ENCODE results near the gene TPCN1. TPM values are rescaled to one million over a fixed set of nuclear protein-coding genes. Genes with fewer than 3 reads are reported as not detected.

TPCN1 gene
- total and polyA plus RNA-seq, 2 of the 13 experiments (the other 11 are each of a cell fraction or from before 2014, with no cell fraction given): 8.0 to 26.8 TPM

- TF ChIP-seq, protein P1, sequence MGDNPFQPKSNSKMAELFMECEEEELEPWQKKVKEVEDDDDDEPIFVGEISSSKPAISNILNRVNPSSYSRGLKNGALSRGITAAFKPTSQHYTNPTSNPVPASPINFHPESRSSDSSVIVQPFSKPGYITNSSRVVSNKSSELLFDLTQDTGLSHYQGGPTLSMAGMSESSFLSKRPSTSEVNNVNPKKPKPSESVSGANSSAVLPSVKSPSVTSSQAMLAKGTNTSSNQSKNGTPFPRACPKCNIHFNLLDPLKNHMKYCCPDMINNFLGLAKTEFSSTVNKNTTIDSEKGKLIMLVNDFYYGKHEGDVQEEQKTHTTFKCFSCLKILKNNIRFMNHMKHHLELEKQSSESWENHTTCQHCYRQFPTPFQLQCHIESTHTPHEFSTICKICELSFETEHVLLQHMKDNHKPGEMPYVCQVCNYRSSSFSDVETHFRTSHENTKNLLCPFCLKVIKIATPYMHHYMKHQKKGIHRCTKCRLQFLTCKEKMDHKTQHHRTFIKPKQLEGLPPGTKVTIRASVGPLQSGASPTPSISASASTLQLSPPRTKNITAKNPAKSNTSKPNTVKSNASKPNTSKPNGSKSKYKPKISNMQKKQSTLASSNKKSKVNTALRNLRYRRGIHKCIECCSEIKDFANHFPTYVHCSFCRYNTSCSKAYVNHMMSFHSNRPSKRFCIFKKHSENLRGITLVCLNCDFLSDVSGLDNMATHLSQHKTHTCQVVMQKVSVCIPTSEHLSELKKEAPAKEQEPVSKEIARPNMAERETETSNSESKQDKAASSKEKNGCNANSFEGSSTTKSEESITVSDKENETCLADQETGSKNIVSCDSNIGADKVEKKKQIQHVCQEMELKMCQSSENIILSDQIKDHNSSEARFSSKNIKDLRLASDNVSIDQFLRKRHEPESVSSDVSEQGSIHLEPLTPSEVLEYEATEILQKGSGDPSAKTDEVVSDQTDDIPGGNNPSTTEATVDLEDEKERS (CRISPR knock-in tag; IDR thresholded peaks at IDR 0.05): no peak
- TF ChIP-seq HNRNPUL1 (IDR thresholded peaks at IDR 0.05; ENCODE audit: low read depth, low read length) (no peak), USF2 (IDR thresholded peaks at IDR 0.05; ENCODE audit: low read depth, low read length) (no peak; the same call in 1 of the 2 replicates), USF2 (CRISPR knock-in tag; IDR thresholded peaks at IDR 0.05; ENCODE audit: borderline replicate concordance) (no peak), ZNF30 (CRISPR knock-in tag; IDR thresholded peaks at IDR 0.05) (no peak), FOXO1 (CRISPR knock-in tag; IDR thresholded peaks at IDR 0.05) (0 out of 2 replicates have a peak, but pooled peaks have one; percentile 20), HOXA5 (CRISPR knock-in tag; IDR thresholded peaks at IDR 0.05) (peak; percentile 23; the same call in 1 of the 2 replicates), ZFX (CRISPR knock-in tag; IDR thresholded peaks at IDR 0.05; ENCODE audit: low read depth) (peak; percentile 82), YY1 (IDR thresholded peaks at IDR 0.05; ENCODE audit: insufficient read depth, insufficient replicate concordance, low read depth, low read length) (peak; percentile 68), POGZ (CRISPR knock-in tag; IDR thresholded peaks at IDR 0.05) (no peak), RXRA (CRISPR knock-in tag; IDR thresholded peaks at IDR 0.05) (peak; percentile 86), ZNF256 (CRISPR knock-in tag; conservative IDR thresholded peaks at IDR 0.05) (no peak), ZSCAN9 (CRISPR knock-in tag; IDR thresholded peaks at IDR 0.05; ENCODE audit: borderline replicate concordance) (no peak; the same call in 1 of the 2 replicates), ZNF747 (CRISPR knock-in tag; IDR thresholded peaks at IDR 0.05; ENCODE audit: borderline replicate concordance) (0 out of 2 replicates have a peak, but pooled peaks have one; percentile 24), MXD3 (CRISPR knock-in tag; IDR thresholded peaks at IDR 0.05) (peak; percentile 71)
- TF ChIP-seq, protein P2, sequence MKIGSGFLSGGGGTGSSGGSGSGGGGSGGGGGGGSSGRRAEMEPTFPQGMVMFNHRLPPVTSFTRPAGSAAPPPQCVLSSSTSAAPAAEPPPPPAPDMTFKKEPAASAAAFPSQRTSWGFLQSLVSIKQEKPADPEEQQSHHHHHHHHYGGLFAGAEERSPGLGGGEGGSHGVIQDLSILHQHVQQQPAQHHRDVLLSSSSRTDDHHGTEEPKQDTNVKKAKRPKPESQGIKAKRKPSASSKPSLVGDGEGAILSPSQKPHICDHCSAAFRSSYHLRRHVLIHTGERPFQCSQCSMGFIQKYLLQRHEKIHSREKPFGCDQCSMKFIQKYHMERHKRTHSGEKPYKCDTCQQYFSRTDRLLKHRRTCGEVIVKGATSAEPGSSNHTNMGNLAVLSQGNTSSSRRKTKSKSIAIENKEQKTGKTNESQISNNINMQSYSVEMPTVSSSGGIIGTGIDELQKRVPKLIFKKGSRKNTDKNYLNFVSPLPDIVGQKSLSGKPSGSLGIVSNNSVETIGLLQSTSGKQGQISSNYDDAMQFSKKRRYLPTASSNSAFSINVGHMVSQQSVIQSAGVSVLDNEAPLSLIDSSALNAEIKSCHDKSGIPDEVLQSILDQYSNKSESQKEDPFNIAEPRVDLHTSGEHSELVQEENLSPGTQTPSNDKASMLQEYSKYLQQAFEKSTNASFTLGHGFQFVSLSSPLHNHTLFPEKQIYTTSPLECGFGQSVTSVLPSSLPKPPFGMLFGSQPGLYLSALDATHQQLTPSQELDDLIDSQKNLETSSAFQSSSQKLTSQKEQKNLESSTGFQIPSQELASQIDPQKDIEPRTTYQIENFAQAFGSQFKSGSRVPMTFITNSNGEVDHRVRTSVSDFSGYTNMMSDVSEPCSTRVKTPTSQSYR (CRISPR knock-in tag; IDR thresholded peaks at IDR 0.05; ENCODE audit: borderline replicate concordance): no peak
- TF ChIP-seq, protein P3, sequence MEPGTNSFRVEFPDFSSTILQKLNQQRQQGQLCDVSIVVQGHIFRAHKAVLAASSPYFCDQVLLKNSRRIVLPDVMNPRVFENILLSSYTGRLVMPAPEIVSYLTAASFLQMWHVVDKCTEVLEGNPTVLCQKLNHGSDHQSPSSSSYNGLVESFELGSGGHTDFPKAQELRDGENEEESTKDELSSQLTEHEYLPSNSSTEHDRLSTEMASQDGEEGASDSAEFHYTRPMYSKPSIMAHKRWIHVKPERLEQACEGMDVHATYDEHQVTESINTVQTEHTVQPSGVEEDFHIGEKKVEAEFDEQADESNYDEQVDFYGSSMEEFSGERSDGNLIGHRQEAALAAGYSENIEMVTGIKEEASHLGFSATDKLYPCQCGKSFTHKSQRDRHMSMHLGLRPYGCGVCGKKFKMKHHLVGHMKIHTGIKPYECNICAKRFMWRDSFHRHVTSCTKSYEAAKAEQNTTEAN (CRISPR knock-in tag; conservative IDR thresholded peaks at IDR 0.05): no peak
Measured at GRCh38 chr12:113221181-113221996, at the start of gene TPCN1 (continued).
